Ecto neural progenitor cell (in vitro differentiated cells): ENCODE results near the gene ANKH.

Source experiments
- DNase-seq: peaks from one replicate; pipeline ENCODE4 v3.0.0-alpha.2; 2018; ENCODE audit warnings: low spot score

The ANKH gene

GRCh38 chr5:14760548-14761002 is 111.0 kb downstream of the ANKH start:
- DNase-seq = no peak

- DNase-seq = no peak
Observed at GRCh38 chr5:14759744-14760547, 111.6 kb downstream of the ANKH start.

GRCh38 chr5:14757850-14758249 is 113.7 kb downstream of the ANKH start:
- DNase-seq = no peak

- DNase-seq = no peak
Observed at GRCh38 chr5:14756478-14756877, 115.1 kb downstream of the ANKH start.

- no peak for DNase-seq
Observed at GRCh38 chr5:14753947-14754346, 117.6 kb downstream of the ANKH start.

- DNase-seq = no peak
Observed at GRCh38 chr5:14753292-14753691, 118.3 kb downstream of the ANKH start.

- no peak for DNase-seq
Observed at GRCh38 chr5:14752497-14753071, 119.0 kb downstream of the ANKH start.

GRCh38 chr5:14750712-14751111 is 120.9 kb downstream of the ANKH start:
- DNase-seq = no peak

GRCh38 chr5:14749579-14750101 is 121.9 kb downstream of the ANKH start:
- DNase-seq = no peak

GRCh38 chr5:14748180-14748900 is 123.2 kb downstream of the ANKH start:
- no peak for DNase-seq

GRCh38 chr5:14745753-14746152 is 125.8 kb downstream of the ANKH start:
- DNase-seq = no peak

- no peak for DNase-seq
Observed at GRCh38 chr5:14745188-14745563, 126.4 kb downstream of the ANKH start.

GRCh38 chr5:14744296-14745187 is 127.0 kb downstream of the ANKH start:
- no peak for DNase-seq

GRCh38 chr5:14743601-14744295 is 127.8 kb downstream of the ANKH start:
- DNase-seq = no peak

- DNase-seq = no peak
Observed at GRCh38 chr5:14742498-14742897, 129.1 kb downstream of the ANKH start.

GRCh38 chr5:14741801-14742440 is 129.7 kb downstream of the ANKH start:
- DNase-seq = no peak

GRCh38 chr5:14741131-14741530 is 130.4 kb downstream of the ANKH start:
- no peak for DNase-seq

- DNase-seq = no peak
Observed at GRCh38 chr5:14739981-14740380, 131.6 kb downstream of the ANKH start.

- DNase-seq = no peak
Observed at GRCh38 chr5:14739538-14739937, 132.0 kb downstream of the ANKH start.

- no peak for DNase-seq
Observed at GRCh38 chr5:14738050-14738449, 133.5 kb downstream of the ANKH start.

- DNase-seq = no peak
Observed at GRCh38 chr5:14737291-14737690, 134.3 kb downstream of the ANKH start.
